ENCODE results near the gene MTRF1L. TPM values are rescaled to one million over a fixed set of nuclear protein-coding genes. Genes with fewer than 3 reads are reported as not detected.

Gene MTRF1L
- total and polyA plus RNA-seq, 2 donors (not counting 1 experiment from before 2014, with no cell fraction given): 15.7 to 17.8 TPM

DNA sequence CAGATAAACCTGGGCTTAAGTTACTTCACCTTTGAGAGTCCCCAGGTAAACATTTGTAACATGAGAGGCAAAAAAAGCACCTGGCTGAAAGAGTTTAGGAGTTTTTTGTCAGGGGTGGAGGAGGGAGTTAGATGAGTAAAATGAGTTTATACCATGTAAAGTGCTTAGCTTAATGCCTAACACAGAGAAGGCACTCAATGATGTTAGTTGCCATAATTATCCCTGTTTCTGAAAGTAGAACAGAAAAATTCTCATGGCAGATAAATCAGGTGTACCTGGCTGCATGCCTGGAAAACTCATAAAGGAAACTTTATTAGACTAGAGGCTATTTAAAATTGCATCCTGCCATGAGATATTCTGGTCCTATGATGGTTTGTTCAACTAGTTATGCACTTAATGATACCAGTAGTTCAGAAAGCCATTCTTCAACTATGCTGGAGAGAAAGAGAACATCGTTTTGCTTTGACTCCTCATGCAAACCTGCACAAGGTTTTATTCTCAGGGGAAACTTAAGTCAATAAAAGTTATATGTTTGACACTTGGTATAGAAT, 60.1 kb downstream of the MTRF1L start:
- no peak for DNase-seq (ENCODE audit: low read depth in 2 of 2)

DNA sequence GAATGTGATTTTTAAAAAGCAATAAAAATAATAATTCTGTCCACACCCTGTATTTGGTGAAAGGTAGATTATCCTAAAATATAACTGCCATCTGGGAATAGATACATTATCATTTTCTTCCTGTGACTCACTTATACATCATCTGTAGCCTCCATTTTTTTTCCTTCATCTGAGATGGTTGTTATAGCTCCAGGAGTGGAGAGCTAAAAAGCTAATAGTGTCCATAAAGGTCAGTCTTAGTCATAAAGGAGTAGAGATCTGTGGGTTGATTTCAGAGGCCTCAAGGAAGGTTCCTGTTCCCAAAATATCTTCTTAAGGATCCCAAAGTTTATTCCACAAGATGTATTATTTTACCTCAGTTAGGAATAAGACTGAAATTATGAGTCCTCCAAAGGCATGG, 60.8 kb downstream of the MTRF1L start:
- Histone ChIP-seq H3K36me3 (ENCODE audit: control insufficient read depth, insufficient read depth, low read length) (no peaks in the 10 kb centered on the region), H3K79me2 (ENCODE audit: control insufficient read depth, insufficient read depth, low read length) (no peaks in the 10 kb centered on the region), H3K27ac (ENCODE audit: insufficient read depth, low read length) (no peak overlapping the region), H3K27me3 (ENCODE audit: control insufficient read depth, insufficient read depth, low read length) (no peaks in the 10 kb centered on the region), H2AFZ (ENCODE audit: low read length) (no peak overlapping the region), H3K9ac (ENCODE audit: insufficient read depth, low read length) (no peak overlapping the region), H4K20me1 (ENCODE audit: control insufficient read depth, extremely low read depth, insufficient read depth, low read length) (no peaks in the 10 kb centered on the region), H3K4me2 (ENCODE audit: extremely low read depth, insufficient read depth, low read length) (no peak overlapping the region), H3K4me3 (replicated peaks in 1 of 4; ENCODE audit: control extremely low read depth in 1 of 4, insufficient read depth in 1 of 4, low read depth in 3 of 4, low read length in 4 of 4) (no peak overlapping the region), H3K9me3 (ENCODE audit: control insufficient read depth, insufficient read depth, low read depth, low read length) (no peaks in the 10 kb centered on the region), H3K4me1 (ENCODE audit: control insufficient read depth, extremely low read depth, insufficient read depth, low read length) (no peaks in the 10 kb centered on the region)
- TF ChIP-seq EZH2 (IDR thresholded peaks at IDR 0.05; ENCODE audit: low read length, missing control alignments): no peak
- TF ChIP-seq, protein P1, sequence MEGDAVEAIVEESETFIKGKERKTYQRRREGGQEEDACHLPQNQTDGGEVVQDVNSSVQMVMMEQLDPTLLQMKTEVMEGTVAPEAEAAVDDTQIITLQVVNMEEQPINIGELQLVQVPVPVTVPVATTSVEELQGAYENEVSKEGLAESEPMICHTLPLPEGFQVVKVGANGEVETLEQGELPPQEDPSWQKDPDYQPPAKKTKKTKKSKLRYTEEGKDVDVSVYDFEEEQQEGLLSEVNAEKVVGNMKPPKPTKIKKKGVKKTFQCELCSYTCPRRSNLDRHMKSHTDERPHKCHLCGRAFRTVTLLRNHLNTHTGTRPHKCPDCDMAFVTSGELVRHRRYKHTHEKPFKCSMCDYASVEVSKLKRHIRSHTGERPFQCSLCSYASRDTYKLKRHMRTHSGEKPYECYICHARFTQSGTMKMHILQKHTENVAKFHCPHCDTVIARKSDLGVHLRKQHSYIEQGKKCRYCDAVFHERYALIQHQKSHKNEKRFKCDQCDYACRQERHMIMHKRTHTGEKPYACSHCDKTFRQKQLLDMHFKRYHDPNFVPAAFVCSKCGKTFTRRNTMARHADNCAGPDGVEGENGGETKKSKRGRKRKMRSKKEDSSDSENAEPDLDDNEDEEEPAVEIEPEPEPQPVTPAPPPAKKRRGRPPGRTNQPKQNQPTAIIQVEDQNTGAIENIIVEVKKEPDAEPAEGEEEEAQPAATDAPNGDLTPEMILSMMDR (conservative IDR thresholded peaks at IDR 0.05 in 1 of 2, IDR thresholded peaks at IDR 0.05 in 1 of 2; ENCODE audit: low read depth in 1 of 2, low read length in 2 of 2): no peak
- no peak for DNase-seq (ENCODE audit: low read depth in 2 of 2)

More for the DNA sequence above, 60.1 kb downstream of the MTRF1L start:
- Histone ChIP-seq H3K4me2 (ENCODE audit: extremely low read depth, insufficient read depth, low read length) (no peak overlapping the region), H3K79me2 (ENCODE audit: control insufficient read depth, insufficient read depth, low read length) (no peaks in the 10 kb centered on the region), H4K20me1 (ENCODE audit: control insufficient read depth, extremely low read depth, insufficient read depth, low read length) (no peaks in the 10 kb centered on the region), H3K9ac (ENCODE audit: insufficient read depth, low read length) (no peak overlapping the region), H3K4me1 (ENCODE audit: control insufficient read depth, extremely low read depth, insufficient read depth, low read length) (no peaks in the 10 kb centered on the region), H3K27me3 (ENCODE audit: control insufficient read depth, insufficient read depth, low read length) (no peaks in the 10 kb centered on the region), H3K27ac (ENCODE audit: insufficient read depth, low read length) (no peak overlapping the region), H2AFZ (ENCODE audit: low read length) (no peak overlapping the region), H3K9me3 (ENCODE audit: control insufficient read depth, insufficient read depth, low read depth, low read length) (no peaks in the 10 kb centered on the region), H3K36me3 (ENCODE audit: control insufficient read depth, insufficient read depth, low read length) (no peaks in the 10 kb centered on the region), H3K4me3 (replicated peaks in 1 of 4; ENCODE audit: control extremely low read depth in 1 of 4, insufficient read depth in 1 of 4, low read depth in 3 of 4, low read length in 4 of 4) (no peak overlapping the region)
- TF ChIP-seq, protein P1 (conservative IDR thresholded peaks at IDR 0.05 in 1 of 2, IDR thresholded peaks at IDR 0.05 in 1 of 2; ENCODE audit: low read depth in 1 of 2, low read length in 2 of 2): no peak
- TF ChIP-seq EZH2 (IDR thresholded peaks at IDR 0.05; ENCODE audit: low read length, missing control alignments): no peak

Other genes starting within 250 kb of the MTRF1L start
- 6.9 and 8.4 TPM in 2 replicates for gene FBXO5, start 19.7 kb downstream of the MTRF1L start, total RNA-seq
- gene FBXO5, start 19.7 kb downstream of the MTRF1L start, polyA plus RNA-seq: 11.7 and 26.1 TPM in 2 replicates
- 5.9 and 10.2 TPM in 2 replicates for gene RGS17, start 128.6 kb upstream of the MTRF1L start, total RNA-seq
- 2.1 and 7.3 TPM in 2 replicates for gene RGS17, start 128.6 kb upstream of the MTRF1L start, polyA plus RNA-seq